Right kidney (tissue), 1 donor: ENCODE data around the gene RPL28.

ENCODE experiments used
- DNase-seq: peaks from one replicate; pipeline ENCODE4 v3.0.0-alpha.2; 2016

RPL28 gene

DNA sequence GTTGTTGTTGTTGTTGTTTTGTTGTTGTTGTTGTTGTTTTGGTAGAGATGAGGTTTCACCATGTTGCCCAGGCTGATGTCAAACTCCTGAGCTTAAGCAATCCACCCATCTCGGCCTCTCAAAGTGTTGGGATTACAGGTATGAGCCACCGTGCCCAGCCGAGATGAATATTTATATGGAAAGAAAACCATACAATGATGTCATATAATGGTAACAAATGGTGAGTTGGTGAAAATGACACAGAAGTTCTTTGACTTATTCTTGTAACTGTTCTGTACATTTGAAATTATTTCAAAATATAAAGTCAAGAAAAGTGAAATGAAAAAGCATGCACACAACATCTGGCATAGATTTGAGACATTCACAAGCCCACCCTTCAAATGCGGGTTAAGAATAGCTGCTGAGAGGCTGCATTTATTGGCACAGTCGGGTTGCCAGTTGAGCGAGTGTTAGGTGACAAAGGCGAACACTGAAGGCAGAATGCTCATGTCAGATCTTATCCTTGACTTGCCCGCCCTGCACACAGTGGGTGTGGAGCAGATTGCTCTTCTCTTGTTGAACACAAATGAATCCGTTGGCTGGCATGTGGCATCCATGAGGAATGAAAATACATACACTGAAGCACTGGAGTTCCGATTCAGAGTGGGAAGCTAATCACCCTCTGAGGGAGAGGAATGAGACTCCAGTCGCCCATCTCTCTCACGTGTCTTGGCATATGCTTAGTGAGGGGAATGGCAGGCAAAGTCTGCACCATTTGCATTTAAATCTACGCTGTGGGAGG, 37.7 kb downstream of the RPL28 start:
- no peak for DNase-seq

DNA sequence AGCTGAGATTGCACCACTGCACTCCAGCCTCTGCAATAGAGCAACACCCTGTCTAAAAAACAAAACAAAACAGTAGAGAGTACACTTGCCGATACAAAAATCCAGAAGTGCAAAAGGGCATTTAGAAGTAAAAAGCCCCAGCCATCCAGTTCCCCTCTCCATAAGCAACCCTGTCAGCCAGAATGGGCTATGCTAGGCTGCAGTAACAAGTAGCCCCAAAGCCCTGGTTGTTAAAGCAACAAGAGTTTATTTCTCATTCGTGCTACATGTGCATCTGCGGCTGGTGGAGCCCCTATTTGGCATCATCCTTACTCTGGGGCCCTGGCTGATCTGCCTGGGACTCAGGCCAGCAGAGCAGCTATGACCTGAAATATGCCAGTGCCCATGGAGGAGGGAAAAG, 38.8 kb downstream of the RPL28 start:
- no peak for DNase-seq

- DNase-seq = no peak
Measured at GRCh38 chr19:55426042-55426441, 40.3 kb downstream of the RPL28 start.

DNA sequence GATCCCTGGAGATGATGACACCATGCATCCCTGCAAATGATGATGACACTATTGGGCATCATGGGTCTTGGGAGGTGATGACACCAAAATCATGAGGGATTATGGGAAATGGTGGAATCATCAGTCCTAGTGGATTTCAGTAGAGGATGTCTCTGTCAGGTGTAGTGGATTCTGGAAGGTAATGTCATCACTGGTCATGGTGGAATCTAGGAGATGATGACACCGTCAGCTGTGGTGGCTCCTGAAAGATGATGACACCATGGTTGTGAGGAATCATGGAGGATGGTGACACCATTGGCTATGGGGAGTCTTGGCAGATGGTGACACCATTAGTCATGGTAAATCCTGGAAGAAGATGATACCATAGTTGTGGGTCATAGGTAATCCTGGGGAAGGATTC, 45.5 kb downstream of the RPL28 start:
- DNase-seq = no peak

DNA sequence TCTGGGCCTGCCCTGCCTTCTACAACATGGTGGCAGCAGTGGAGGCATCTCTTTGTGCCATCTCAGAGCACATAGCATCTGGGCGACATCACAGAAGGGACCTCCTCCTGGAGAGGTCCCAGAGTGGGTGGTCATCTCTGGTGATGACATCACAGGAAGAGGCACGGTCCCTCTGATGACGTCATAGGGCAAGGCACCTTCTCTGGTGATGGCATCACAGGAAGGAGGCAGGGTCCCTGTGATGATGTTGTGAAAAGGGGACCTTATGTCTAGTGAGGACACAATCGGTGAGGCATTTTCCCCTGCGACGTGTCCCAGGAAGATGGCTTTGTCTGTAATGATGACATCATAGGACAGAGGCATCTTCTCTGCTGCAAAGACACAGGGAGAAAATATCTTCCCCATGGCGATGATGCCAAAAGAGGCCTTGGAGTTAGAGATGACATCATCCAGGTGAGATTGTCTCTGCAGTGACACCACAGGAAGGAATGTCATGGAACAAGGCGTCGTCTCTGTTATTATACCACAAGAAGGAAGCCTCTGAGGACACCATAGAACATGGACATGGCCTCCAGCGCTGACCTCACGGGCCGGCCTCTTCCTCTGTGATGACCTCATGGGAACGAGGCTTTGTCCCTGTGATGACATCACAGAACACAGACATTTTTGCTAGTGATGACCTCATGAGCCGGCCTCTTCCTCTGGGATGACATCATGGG, 46.7 kb downstream of the RPL28 start:
- no peak for DNase-seq

DNA sequence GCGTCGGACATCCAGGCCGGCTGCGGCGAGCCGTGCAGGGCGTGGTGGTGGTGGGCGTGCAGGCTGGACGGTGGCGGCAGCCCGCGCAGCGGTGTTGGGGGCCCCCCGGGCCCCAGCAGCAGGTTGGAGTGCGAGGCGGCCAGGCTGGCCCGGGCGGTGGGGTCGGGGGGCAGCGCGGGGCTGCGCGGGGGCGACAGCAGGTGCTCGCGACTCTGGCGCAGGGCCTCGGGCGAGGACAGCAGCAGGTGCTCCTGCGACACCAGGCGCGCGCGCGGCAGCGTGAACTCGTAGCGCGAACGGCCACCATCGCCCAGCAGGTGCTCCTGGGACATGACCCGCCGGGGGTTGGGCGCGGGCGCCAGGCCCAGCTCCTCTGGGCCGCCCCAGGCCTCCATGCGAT, 47.6 kb downstream of the RPL28 start:
- no peak for DNase-seq

- DNase-seq = no peak
Measured at GRCh38 chr19:55434356-55434919, 48.7 kb downstream of the RPL28 start.

DNA sequence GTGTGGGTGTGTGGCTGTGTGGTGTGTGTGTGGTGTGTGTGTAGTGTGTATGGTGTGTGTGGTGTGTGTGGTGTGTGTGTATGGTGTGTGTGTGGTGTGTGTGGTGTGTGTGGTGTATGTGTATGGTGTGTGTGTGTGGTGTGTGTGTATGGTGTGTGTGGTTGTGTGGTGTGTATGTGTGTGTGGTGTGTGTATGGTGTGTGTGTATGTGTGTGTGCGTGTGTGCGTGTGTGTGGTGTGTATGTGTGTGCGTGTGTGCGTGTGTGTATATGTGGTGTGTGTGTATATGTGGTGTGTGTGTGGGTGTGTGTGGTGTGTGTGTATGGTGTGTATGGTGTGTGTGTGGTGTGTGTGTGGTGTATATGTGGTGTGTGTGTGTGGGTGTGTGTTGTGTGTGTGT, 49.3 kb downstream of the RPL28 start:
- no peak for DNase-seq

- no peak for DNase-seq
Measured at GRCh38 chr19:55436847-55437246, 51.1 kb downstream of the RPL28 start.

DNA sequence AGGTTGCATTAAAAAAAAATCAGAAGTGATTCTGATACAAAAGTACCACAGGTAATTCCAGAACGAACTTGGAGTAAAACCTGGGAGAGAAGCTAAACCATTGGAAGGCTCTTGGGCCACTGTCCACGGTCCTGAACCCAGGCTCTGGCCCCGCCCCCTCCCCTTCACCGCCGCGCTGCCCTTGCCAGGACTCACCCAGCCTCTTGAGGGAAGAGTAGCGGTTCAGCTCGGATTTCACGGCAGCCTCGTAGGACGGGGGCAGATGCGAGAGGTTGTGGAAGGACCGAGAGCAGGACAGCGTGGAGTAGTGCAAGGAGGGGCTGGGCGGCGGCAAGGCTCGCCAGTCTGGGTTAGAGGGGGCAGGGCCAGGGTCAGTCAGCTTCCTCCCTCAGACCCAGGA, 51.7 kb downstream of the RPL28 start:
- peak; percentile 53 for DNase-seq

DNA sequence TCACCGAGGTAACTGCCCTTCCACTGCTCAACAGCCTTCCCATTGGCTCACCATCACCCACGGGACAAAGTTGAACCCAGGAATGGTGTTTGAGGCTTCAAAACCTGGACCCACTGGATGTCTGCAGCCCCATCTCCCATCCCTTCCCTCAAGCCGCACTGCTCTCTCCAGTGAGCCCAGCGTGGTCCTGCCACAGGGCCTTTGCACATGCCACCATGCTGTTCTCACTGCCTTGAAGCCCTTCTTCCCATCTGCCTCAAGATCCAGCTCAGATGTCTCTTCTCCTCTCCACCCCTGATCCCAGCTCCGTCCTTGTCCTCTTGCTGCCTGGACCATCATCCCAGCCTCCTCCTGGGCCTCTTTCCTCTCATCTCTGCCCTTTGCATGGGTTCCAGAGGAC, 53.3 kb downstream of the RPL28 start:
- DNase-seq = no peak

GRCh38 chr19:55440411-55441105, 54.8 kb downstream of the RPL28 start:
- no peak for DNase-seq

- DNase-seq = no peak
Measured at GRCh38 chr19:55441319-55441691, 55.6 kb downstream of the RPL28 start.

GRCh38 chr19:55441692-55442321, 56.1 kb downstream of the RPL28 start:
- no peak for DNase-seq

DNA sequence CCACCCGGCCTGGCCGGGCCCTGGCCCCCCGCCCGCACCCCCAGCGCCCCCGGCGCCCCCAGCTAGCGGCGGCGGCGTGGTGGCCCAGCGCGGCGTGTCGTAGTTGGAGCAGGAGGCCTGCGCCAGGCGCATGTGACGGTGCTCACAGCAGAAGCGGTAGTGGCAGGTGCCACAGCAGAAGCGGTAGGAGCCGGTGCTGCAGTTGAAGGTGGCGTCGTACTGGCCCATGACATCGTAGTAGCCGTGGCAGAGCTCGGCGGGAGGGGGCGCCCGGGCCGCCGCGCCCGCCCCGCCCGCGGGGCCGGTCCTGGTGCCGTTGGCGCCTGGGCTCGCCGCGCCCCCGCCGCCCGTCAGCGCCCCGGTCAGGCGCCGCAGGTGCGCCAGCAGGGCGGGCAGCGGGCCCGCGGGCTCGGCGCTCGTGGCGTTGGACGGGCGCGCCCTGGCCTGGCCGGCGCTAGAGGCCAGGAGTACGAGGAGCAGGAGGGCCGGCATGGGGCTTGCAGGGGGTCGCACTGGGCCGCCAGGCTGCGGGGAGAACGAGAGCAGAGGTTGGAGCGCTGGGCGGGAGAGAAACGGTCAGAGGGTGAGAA, 56.7 kb downstream of the RPL28 start:
- no peak for DNase-seq

DNA sequence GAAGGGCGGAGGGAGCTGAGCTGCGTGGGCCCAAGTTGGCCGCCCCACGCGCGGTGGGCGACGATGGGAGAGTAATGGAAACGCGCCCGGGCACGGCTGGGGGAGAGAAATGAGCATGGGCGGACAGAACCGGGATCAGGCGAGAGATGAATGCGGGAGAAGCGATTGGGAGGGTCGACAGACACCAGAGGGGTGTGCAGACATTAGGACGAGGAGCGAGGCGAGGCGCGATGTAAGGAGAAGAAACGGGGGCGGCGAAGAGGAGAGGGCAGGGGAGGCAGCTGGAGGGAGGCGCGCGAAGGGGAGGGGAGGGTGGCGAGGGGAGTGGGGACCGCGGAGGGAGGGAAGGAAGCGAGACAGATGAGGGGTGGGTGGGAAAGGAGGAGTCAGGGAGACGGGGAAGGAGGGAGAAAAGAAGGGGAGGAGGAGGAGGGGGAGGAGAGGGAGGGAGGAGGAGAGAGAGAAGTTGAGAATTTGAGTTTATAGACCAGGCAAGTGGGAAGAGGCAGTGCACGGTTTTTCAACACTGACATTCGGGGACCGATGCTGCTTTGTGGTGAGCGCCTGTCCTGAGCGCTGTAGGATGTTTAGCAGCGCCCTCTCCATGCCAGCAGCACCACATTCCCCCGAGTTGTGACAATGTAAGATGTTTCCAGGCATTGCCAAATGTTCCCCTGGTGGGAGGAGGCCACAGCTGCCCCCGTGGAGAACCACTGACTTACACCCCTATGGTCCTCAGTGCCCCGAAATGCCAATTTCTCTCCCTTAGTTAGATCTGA, 57.5 kb downstream of the RPL28 start, which contains the start of gene SHISA7:
Gene SHISA7 (minus strand): TSS at position 256 of the 779 bp plus-strand sequence. CDS start 437 bp downstream, outside the sequence.
- DNase-seq = no peak

- no peak for DNase-seq
Measured at GRCh38 chr19:55443824-55444480, 58.2 kb downstream of the RPL28 start.

DNA sequence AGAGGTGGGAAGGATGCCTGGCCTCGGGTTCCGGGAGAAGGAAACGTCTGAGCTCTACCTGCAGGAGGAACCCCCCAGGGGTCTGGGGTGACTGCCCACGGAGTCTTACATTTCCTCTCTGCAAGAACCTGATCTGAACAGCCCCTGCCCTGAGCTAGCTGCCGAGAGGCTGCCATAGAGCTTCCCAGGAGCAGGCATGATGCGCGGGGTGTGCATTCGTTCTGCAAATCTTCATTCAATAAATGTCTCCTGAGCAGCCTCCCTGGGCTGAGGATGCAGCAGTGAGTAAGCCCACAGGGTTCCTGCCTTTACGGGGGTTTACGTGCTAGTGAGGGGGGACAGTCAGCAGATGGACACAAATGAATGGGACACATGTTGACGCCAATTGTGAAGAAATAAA, 58.9 kb downstream of the RPL28 start:
- DNase-seq = no peak

DNA sequence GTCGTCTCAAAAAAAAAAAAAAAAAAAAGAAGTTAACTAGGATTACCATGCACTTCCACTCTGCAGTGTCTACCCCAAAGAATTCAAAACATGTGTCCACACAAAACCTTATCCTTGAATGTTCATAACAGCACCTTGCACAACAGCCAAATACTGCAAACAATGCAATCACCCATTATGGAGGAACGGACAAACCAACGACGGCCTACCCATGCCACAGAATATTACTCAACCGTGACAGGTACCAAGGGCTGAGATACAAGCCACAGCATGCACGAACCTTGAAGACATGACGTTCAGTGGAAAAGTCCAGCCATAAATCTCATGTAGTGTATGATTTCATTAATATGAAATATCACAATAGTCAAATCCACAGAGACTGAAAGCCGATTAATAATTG, 60.3 kb downstream of the RPL28 start:
- no peak for DNase-seq

- no peak for DNase-seq
Measured at GRCh38 chr19:55447421-55448174, 61.9 kb downstream of the RPL28 start.
